Neural cell (in vitro differentiated cells): ENCODE data around the gene APOB.

Experiments
- CTCF ChIP-seq: fragments of 450-650 bp; IDR thresholded peaks from 2 replicates; pipeline ENCODE4 v1.5.1; 2014; ENCODE audit warnings: antibody characterized with exemption, mild to moderate bottlenecking, moderate library complexity; ENCODE audit not compliant: poor library complexity, severe bottlenecking
- EZH2 ChIP-seq: fragments of 200-600, 300-800 bp; shearing (Covaris generic), sonication (generic); IDR thresholded peaks from 2 replicates; pipeline ENCODE4 v1.6.1; 2014; ENCODE audit warnings: antibody characterized with exemption, low read length, borderline replicate concordance, mild to moderate bottlenecking; ENCODE audit not compliant: insufficient read depth, poor library complexity, severe bottlenecking
- MXI1 ChIP-seq: fragments of 450-650 bp; conservative IDR thresholded peaks from 2 replicates; pipeline ENCODE4 v1.6.1; 2014; ENCODE audit warnings: antibody characterized with exemption, mild to moderate bottlenecking; ENCODE audit not compliant: poor library complexity, severe bottlenecking
- REST ChIP-seq: IDR thresholded peaks from 2 replicates; pipeline ENCODE4 v1.6.1; 2012; ENCODE audit warnings: borderline replicate concordance
- TAF1 ChIP-seq: IDR thresholded peaks from 2 replicates; pipeline ENCODE4 v1.6.1; 2012; ENCODE audit warnings: low read depth

DNA sequence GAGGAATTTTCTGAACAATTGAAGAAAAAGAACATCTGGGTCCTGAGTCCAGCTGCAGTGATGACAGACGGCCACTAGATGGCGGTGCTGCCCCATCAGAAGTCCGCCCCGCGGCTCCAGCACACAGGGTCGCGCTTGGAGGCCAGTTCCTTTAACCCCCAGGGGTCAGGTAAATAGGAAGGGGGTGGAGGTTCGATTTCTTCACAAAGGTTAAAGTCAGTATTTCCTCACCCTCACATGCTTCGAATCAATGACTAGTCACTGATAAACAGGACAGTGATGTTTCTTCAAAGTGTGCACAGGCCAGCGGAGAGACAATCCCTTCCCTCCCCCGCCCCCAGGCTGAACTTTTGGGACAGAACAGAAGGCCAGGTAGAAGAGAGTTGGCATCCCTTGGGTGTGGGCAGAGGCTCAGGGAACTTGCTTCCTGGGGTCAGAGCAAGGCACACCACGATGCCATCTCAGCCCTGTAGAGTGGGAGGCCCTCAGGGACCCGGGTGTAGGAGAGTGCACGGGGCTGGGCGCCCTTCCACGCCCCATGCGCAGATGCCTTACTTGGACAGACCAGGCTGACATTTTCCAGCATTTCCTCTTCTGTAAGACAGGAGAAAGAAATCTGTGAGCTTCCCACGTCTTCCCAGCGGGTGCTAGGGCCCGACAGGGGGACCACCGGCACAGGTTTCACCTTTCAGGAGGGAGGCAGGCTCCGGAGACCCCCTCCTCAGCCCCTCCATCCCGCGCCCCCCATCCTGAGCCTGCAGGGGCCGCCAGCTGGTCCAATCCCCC, 722 bp downstream of the APOB start:
- TF ChIP-seq CTCF (peak; percentile 98), MXI1 (no peak), REST (no peak), EZH2 (no peak), TAF1 (no peak)
